Esophagus muscularis mucosa (tissue), 4 donors: ENCODE measurements around the gene ACTA1.

Experiments used
- CTCF ChIP-seq, 3 experiments: fragments of 200-600 bp in 2 of 3; fragments of 450-650 bp in 1 of 3; sonication (generic) in 2 of 3; IDR thresholded peaks; one replicate each; pipeline ENCODE4 v1.5.1; 2017 to 2019; ENCODE audit warnings: antibody characterized with exemption in 3 of 3, mild to moderate bottlenecking in 2 of 3, moderate library complexity in 1 of 3
- EP300 ChIP-seq: sonication (generic); formaldehyde crosslinking; IDR thresholded peaks from one replicate; pipeline ENCODE4 v1.6.1; 2017; ENCODE audit warnings: antibody characterized with exemption
- POLR2A ChIP-seq: fragments of 450-650 bp; IDR thresholded peaks from one replicate; pipeline ENCODE4 v1.6.1; 2017; ENCODE audit warnings: antibody characterized with exemption, moderate library complexity, mild to moderate bottlenecking, low read depth
- POLR2AphosphoS5 ChIP-seq, 2 donors: sonication (generic); formaldehyde crosslinking; IDR thresholded peaks; one replicate each; pipeline ENCODE4 v1.6.1; 2017; ENCODE audit warnings: antibody characterized with exemption in 2 of 2

GRCh38 chr1:229406798-229407197 is 27.1 kb downstream of the ACTA1 start:
- no peak for TF ChIP-seq CTCF (IDR thresholded peaks at IDR 0.05)
- TF ChIP-seq EP300, result no peak
- no peak for TF ChIP-seq POLR2AphosphoS5 (IDR thresholded peaks at IDR 0.05)
- no peak for TF ChIP-seq POLR2A
